CD4-positive, alpha-beta T cell (primary cell): Measurements from ENCODE around the gene POLR2I. TPM values are rescaled to one million over a fixed set of nuclear protein-coding genes. Genes with fewer than 3 reads are reported as not detected.

ENCODE experiments used
- ATAC-seq: fragments of 200-7000 bp; cut with Tn5 transposase; one replicate; pipeline ENCODE4 v1.10.0; 2022; ENCODE audit warnings: mild to moderate bottlenecking; ENCODE audit not compliant: poor library complexity
- CTCF ChIA-PET: fragments of 350-600 bp; sonication (Branson Sonifier 250); formaldehyde crosslinking; loops from one replicate; lab custom pipeline; 2021; ENCODE audit warnings: antibody characterized with exemption, inconsistent platforms; lab: Charles Lee
- POLR2A ChIA-PET: fragments of 350-600 bp; sonication (Branson Sonifier 250); formaldehyde crosslinking; loops from one replicate; lab custom pipeline; 2021; ENCODE audit warnings: antibody characterized with exemption, inconsistent platforms; lab: Charles Lee
- DNase-seq, 14 experiments: peaks; one replicate each; pipeline ENCODE4 v3.0.0-alpha.2; 2013 to 2020; ENCODE audit warnings: mixed read lengths in 2 of 14
- H3K27ac ChIP-seq, 2 donors: one replicate each; pipeline versions ENCODE4 v1.5.1 to v1.7.0; 2013; ENCODE audit warnings: low read length in 2 of 2, low read depth in 1 of 2, mild to moderate bottlenecking in 1 of 2
- H3K27me3 ChIP-seq, 2 experiments: 1 replicate in 1 of 2; 2 replicates in 1 of 2; pipeline versions ENCODE4 v1.6.1 to v1.7.0; 2013; ENCODE audit warnings: low read length in 2 of 2, control low read depth in 1 of 2, mild to moderate bottlenecking in 1 of 2, moderate library complexity in 1 of 2; ENCODE audit not compliant: insufficient read depth in 2 of 2, control insufficient read depth in 1 of 2
- H3K36me3 ChIP-seq: one replicate; pipeline ENCODE4 v1.6.1; 2013; ENCODE audit warnings: low read length, control low read depth; ENCODE audit not compliant: insufficient read depth
- H3K4me1 ChIP-seq: one replicate; pipeline ENCODE4 v1.6.1; 2013; ENCODE audit warnings: low read length, control low read depth; ENCODE audit not compliant: insufficient read depth
- H3K4me3 ChIP-seq: one replicate; pipeline ENCODE4 v1.5.1; 2013; ENCODE audit warnings: mild to moderate bottlenecking, low read length, moderate library complexity
- H3K9me3 ChIP-seq, 2 experiments: 1 replicate in 1 of 2; 2 replicates in 1 of 2; pipeline versions ENCODE4 v1.6.1 to v1.7.0; 2013; ENCODE audit warnings: low read length in 2 of 2, mild to moderate bottlenecking in 2 of 2, control low read depth in 1 of 2, moderate library complexity in 1 of 2; ENCODE audit not compliant: control insufficient read depth in 1 of 2, insufficient read depth in 1 of 2
- H3K27ac Mint-ChIP-seq: one replicate; pipeline ENCODE4 v1.8.0; 2020; ENCODE audit warnings: mixed read lengths
- H3K27me3 Mint-ChIP-seq: one replicate; pipeline ENCODE4 v1.8.0; 2021; ENCODE audit warnings: mixed read lengths
- H3K36me3 Mint-ChIP-seq: one replicate; pipeline ENCODE4 v1.8.0; 2021; ENCODE audit warnings: low read depth, mixed read lengths
- H3K4me1 Mint-ChIP-seq: one replicate; pipeline ENCODE4 v1.8.0; 2021; ENCODE audit warnings: low read depth, mixed read lengths
- H3K4me3 Mint-ChIP-seq: one replicate; pipeline ENCODE4 v1.8.0; 2020; ENCODE audit warnings: mild to moderate bottlenecking, mixed read lengths
- H3K9me3 Mint-ChIP-seq: one replicate; pipeline ENCODE4 v1.8.0; 2020; ENCODE audit warnings: mixed read lengths
- intact Hi-C, 2 experiments: fragments of 100-400 bp; cut with DNase I in 1 of 2; cut with micrococcal nuclease in 1 of 2; formaldehyde crosslinking; loops; one replicate each; pipeline versions ENCODE4 v1.15.1 to v1.9.0; 2023 to 2025; cut with DNase I, micrococcal nuclease
- total RNA-seq, 174 experiments: library from RNA in 2 of 174; stranded (reverse) in 2 of 174; gene quantifications; one replicate each; pipeline ENCODE4 v1.2.3 and lab custom pipeline; 2021 to 2026
- TF ChIP-seq, protein P1 (sequence below): fragments of 200-600 bp; IDR thresholded peaks from one replicate; pipeline ENCODE4 v1.8.0; 2022; ENCODE audit warnings: antibody characterized with exemption, mild to moderate bottlenecking

The POLR2I gene
- total RNA-seq, 2 experiments from 2014 or later = 29.2 to 31.1 TPM

- POLR2A ChIA-PET = interaction anchor here (0.9 to 3.4 kb wide), 6 partner anchors 11 to 213 kb away, joined by 3 to 51 read pairs (median 14); partner anchors contain the start of genes CAPNS1 and THAP8
- Histone ChIP-seq H3K27me3 (no peaks in the 10 kb centered on the region), H3K36me3 (peaks cover 51% of the 10 kb centered on the region), H3K4me1 (peaks cover 40% of the 10 kb centered on the region), H3K4me3 (peak overlapping the region; percentile 97), H3K9me3 (no peaks in the 10 kb centered on the region), H3K27ac (peak overlapping the region; percentile 87 to 92)
- Mint-ChIP-seq H3K4me3 (peak overlapping the region; percentile 94), H3K27ac (peak overlapping the region; percentile 94), H3K4me1 (peaks cover 45% of the 10 kb centered on the region), H3K36me3 (peaks cover 74% of the 10 kb centered on the region), H3K27me3 (no peaks in the 10 kb centered on the region), H3K9me3 (no peaks in the 10 kb centered on the region)
- DNase-seq (no peak), ATAC-seq (no peak)
- intact Hi-C loops = loop anchor here (5.0 to 10.0 kb wide), 6 partner anchors 371 to 1791 kb away; partner anchors contain the start of genes IGFLR1 (in 1 of the 2), LIN37 (in 1 of the 2), PSENEN (in 1 of the 2) and SIPA1L3 (in 1 of the 2)
- TF ChIP-seq, protein P1, sequence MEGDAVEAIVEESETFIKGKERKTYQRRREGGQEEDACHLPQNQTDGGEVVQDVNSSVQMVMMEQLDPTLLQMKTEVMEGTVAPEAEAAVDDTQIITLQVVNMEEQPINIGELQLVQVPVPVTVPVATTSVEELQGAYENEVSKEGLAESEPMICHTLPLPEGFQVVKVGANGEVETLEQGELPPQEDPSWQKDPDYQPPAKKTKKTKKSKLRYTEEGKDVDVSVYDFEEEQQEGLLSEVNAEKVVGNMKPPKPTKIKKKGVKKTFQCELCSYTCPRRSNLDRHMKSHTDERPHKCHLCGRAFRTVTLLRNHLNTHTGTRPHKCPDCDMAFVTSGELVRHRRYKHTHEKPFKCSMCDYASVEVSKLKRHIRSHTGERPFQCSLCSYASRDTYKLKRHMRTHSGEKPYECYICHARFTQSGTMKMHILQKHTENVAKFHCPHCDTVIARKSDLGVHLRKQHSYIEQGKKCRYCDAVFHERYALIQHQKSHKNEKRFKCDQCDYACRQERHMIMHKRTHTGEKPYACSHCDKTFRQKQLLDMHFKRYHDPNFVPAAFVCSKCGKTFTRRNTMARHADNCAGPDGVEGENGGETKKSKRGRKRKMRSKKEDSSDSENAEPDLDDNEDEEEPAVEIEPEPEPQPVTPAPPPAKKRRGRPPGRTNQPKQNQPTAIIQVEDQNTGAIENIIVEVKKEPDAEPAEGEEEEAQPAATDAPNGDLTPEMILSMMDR = no peak
- CTCF ChIA-PET = interaction anchor here (5.1 kb wide), 1 partner anchor 12 kb away, joined by 29 read pairs; no protein-coding TSS in a partner anchor
Measured at GRCh38 chr19:36116344-36116637, 1.6 kb upstream of the POLR2I start.

DNA sequence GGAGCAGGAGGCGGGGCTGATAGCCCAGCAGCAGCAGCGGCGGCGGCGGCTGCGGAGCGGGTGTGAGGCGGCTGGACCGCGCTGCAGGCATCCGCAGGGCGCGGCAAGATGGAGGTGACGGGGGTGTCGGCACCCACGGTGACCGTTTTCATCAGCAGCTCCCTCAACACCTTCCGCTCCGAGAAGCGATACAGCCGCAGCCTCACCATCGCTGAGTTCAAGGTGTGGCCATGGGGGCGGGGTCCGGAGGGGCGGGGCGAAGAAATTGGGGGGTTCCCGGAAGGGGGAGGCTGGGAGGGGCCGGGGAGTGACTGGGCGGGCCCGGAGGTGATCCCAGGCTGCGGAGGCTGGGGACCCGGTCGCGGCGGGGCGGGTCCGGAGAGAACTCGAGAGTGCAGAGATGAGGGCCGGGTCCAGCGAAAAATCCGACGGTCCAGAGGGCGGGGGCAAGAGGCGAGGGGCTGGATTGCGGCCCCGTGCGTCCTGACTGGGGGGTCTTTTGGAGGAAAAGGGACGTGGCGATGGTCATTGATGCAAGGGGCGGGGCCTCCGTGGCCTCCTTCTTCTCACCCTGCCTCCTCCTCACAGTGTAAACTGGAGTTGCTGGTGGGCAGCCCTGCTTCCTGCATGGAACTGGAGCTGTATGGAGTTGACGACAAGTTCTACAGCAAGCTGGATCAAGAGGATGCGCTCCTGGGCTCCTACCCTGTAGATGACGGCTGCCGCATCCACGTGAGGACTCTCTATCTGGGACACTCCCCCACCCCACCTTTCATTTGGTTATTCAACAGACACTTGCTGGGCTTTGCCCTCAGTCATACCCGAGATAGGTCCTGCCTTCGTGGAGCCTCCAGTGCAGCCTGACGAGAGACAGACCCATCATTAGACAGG, 1.0 kb upstream of the POLR2I start, which contains the start of gene TBCB:
TSS of gene TBCB (plus strand) at position 16 of the 891 bp plus-strand sequence. CDS start at position 109, 93 bp downstream.
- peak within 1 kb of the TSS; percentile 94 for H3K4me3 Mint-ChIP-seq

More for the DNA sequence above, 1.0 kb upstream of the POLR2I start, which contains the start of gene TBCB:
- ChIA-PET CTCF (interaction anchor here (0.6 to 5.1 kb wide), 4 partner anchors 12 to 421 kb away, joined by 3 to 29 read pairs (median 3); partner anchors contain the start of genes ZNF146 and ZNF565), POLR2A (interaction anchor here (0.6 to 3.4 kb wide), 27 partner anchors 9 to 1933 kb away, joined by 3 to 51 read pairs (median 4); partner anchors contain the start of genes ALKBH6, APLP1, CAPNS1 and IGFLR1)
- DNase-seq (peak in 12 of 14 experiments; percentile 84 to 96 (median 89)), ATAC-seq (peak; percentile 47)
- Mint-ChIP-seq H3K4me1 (peaks cover 45% of the 10 kb centered on the region), H3K27me3 (no peaks in the 10 kb centered on the region), H3K36me3 (peaks cover 73% of the 10 kb centered on the region), H3K9me3 (no peaks in the 10 kb centered on the region), H3K27ac (peak within 1 kb of the TSS; percentile 94)
- H3K27me3 ChIP-seq = no peaks in the 10 kb centered on the region
- H3K36me3 ChIP-seq = peaks cover 50% of the 10 kb centered on the region
- H3K4me1 ChIP-seq = peaks cover 40% of the 10 kb centered on the region
- H3K9me3 ChIP-seq = no peaks in the 10 kb centered on the region
- intact Hi-C loops = loop anchor here (1.0 to 10.0 kb wide), 9 partner anchors 12 to 1792 kb away; partner anchors contain the start of genes ALKBH6 (in 1 of the 2), CAPNS1 (in 1 of the 2), IGFLR1 (in 1 of the 2) and LIN37 (in 1 of the 2)
- TF ChIP-seq, protein P1 = no peak
- peak within 1 kb of the TSS; percentile 97 for H3K4me3 ChIP-seq
- peak within 1 kb of the TSS; percentile 87 to 92 for H3K27ac ChIP-seq
